SK-N-SH (cell line): Measurements from ENCODE around the gene ANKRD10. TPM values are rescaled to one million over a fixed set of nuclear protein-coding genes. Genes with fewer than 3 reads are reported as not detected.

Experiments
- CTCF ChIA-PET: fragments of 300-600, 350-600 bp; formaldehyde crosslinking; extraction: SDS; loops from one replicate; lab custom pipeline; 2021; lab: Yijun Ruan, JAX
- POLR2A ChIA-PET: fragments of 350-600 bp; sonication (Branson Sonifier 250); formaldehyde crosslinking; extraction: SDS; loops from one replicate; lab custom pipeline; 2020; ENCODE audit warnings: antibody characterized with exemption, inconsistent platforms; lab: Yijun Ruan, JAX
- DNase-seq: peaks from one replicate; pipeline ENCODE4 v3.0.0; 2012
- H2AFZ ChIP-seq: fragments of 200-600 bp; sonication (generic); 2 replicates; pipeline ENCODE4 v1.8.1; 2016; ENCODE audit warnings: antibody characterized with exemption, mild to moderate bottlenecking, low read depth
- H3F3A ChIP-seq: fragments of 200-600 bp; sonication (generic); replicated peaks from 2 replicates; pipeline ENCODE3; 2016; ENCODE audit warnings: antibody characterized with exemption, mild to moderate bottlenecking; ENCODE audit not compliant: insufficient read depth
- H3K27ac ChIP-seq, 2 experiments: fragments of 200-500 bp in 1 of 2; fragments of 200-600 bp in 1 of 2; sonication (Bioruptor generic) in 1 of 2; sonication (generic), shearing (Covaris generic) in 1 of 2; 2 replicates each; pipeline versions ENCODE4 v1.5.1 to v1.6.1; 2014 to 2016; ENCODE audit warnings: low read depth in 2 of 2, inconsistent platforms in 1 of 2, low read length in 1 of 2, mild to moderate bottlenecking in 1 of 2, mixed read lengths in 1 of 2
- H3K27me3 ChIP-seq: fragments of 200-600 bp; sonication (generic), shearing (Covaris generic); 2 replicates; pipeline ENCODE4 v1.6.1; 2016; ENCODE audit warnings: mixed run types; ENCODE audit not compliant: insufficient read depth
- H3K36me3 ChIP-seq, 2 experiments: fragments of 200-500 bp in 1 of 2; fragments of 200-600 bp in 1 of 2; sonication (Bioruptor generic) in 1 of 2; sonication (generic) in 1 of 2; replicated peaks in 1 of 2; 2 replicates each; pipeline versions ENCODE3 to v1.5.1; 2014 to 2016; ENCODE audit warnings: low read length in 1 of 2, mild to moderate bottlenecking in 1 of 2; ENCODE audit not compliant: insufficient read depth in 2 of 2, control insufficient read depth in 1 of 2
- H3K4me1 ChIP-seq, 2 experiments: fragments of 200-500 bp in 1 of 2; fragments of 200-600 bp in 1 of 2; sonication (Bioruptor generic) in 1 of 2; sonication (generic), shearing (Covaris generic) in 1 of 2; 2 replicates each; pipeline versions ENCODE4 v1.5.1 to v1.6.1; 2014 to 2016; ENCODE audit warnings: low read depth in 1 of 2, low read length in 1 of 2, mixed run types in 1 of 2; ENCODE audit not compliant: insufficient read depth in 2 of 2, control insufficient read depth in 1 of 2
- H3K4me2 ChIP-seq: fragments of 200-600 bp; sonication (generic), shearing (Covaris generic); 2 replicates; pipeline ENCODE4 v1.6.1; 2017; ENCODE audit warnings: mixed run types
- H3K4me3 ChIP-seq, 2 experiments: fragments of 200-500 bp in 1 of 2; fragments of 200-600 bp in 1 of 2; sonication (Bioruptor generic) in 1 of 2; sonication (generic), shearing (Covaris generic) in 1 of 2; 2 replicates each; pipeline versions ENCODE4 v1.5.1 to v1.8.1; 2014 to 2016; ENCODE audit warnings: low read depth in 2 of 2, inconsistent platforms in 1 of 2, low read length in 1 of 2, mild to moderate bottlenecking in 1 of 2, mixed read lengths in 1 of 2, moderate library complexity in 1 of 2
- H3K79me2 ChIP-seq: fragments of 200-600 bp; sonication (generic); 2 replicates; pipeline ENCODE4 v1.8.1; 2017; ENCODE audit warnings: mild to moderate bottlenecking; ENCODE audit not compliant: insufficient read depth
- H3K9ac ChIP-seq: fragments of 200-600 bp; sonication (generic); 2 replicates; pipeline ENCODE4 v1.6.1; 2017; ENCODE audit warnings: mixed run types
- H3K9me2 ChIP-seq: fragments of 200-600 bp; sonication (generic); 2 replicates; pipeline ENCODE4 v1.6.1; 2017; ENCODE audit warnings: mixed run types
- H3K9me3 ChIP-seq: fragments of 200-600 bp; sonication (generic); 2 replicates; pipeline ENCODE4 v1.6.1; 2017; ENCODE audit warnings: mixed run types, mild to moderate bottlenecking, moderate library complexity
- H4K20me1 ChIP-seq: fragments of 200-600 bp; sonication (generic); 2 replicates; pipeline ENCODE4 v1.6.1; 2017; ENCODE audit warnings: mild to moderate bottlenecking, mixed run types; ENCODE audit not compliant: insufficient read depth
- CHD2 ChIP-seq: fragments of 150-350 bp; IDR thresholded peaks from 2 replicates; pipeline ENCODE4 v1.6.1; 2018; ENCODE audit warnings: low read length; ENCODE audit not compliant: partially characterized antibody
- CTCF ChIP-seq: fragments of 200-600 bp; sonication (generic); IDR thresholded peaks from 2 replicates; pipeline ENCODE4 v1.6.1; 2017; ENCODE audit warnings: antibody characterized with exemption, mild to moderate bottlenecking, moderate library complexity
- EZH2phosphoT487 ChIP-seq: fragments of 200-600 bp; sonication (generic); IDR thresholded peaks from 2 replicates; pipeline ENCODE4 v1.6.1; 2017; ENCODE audit warnings: low read depth, mixed run types, mild to moderate bottlenecking, antibody characterized with exemption, moderate library complexity, borderline replicate concordance
- FOSL2 ChIP-seq: IDR thresholded peaks from 2 replicates; pipeline ENCODE4 v1.4.0; 2012; ENCODE audit warnings: low read depth, mild to moderate bottlenecking, moderate library complexity, borderline replicate concordance
- GATA2 ChIP-seq: sonication (generic); formaldehyde crosslinking; IDR thresholded peaks from 2 replicates; pipeline ENCODE4 v1.5.0; 2020; ENCODE audit warnings: mild to moderate bottlenecking, missing genetic modification reagents
- MAX ChIP-seq: IDR thresholded peaks from 2 replicates; pipeline ENCODE4 v1.4.0; 2012; ENCODE audit warnings: low read depth
- MEF2A ChIP-seq: IDR thresholded peaks from 2 replicates; pipeline ENCODE4 v1.4.0; 2012; ENCODE audit warnings: low read depth, borderline replicate concordance
- MXI1 ChIP-seq: IDR thresholded peaks from 2 replicates; pipeline ENCODE4 v1.6.1; 2012; ENCODE audit warnings: mild to moderate bottlenecking, low read depth, low read length, improper control_type of control experiment
- NFIC ChIP-seq: IDR thresholded peaks from 2 replicates; pipeline ENCODE4 v1.4.0; 2012; ENCODE audit warnings: borderline replicate concordance
- POLR2AphosphoS5 ChIP-seq: IDR thresholded peaks from 2 replicates; pipeline ENCODE4 v1.6.1; 2012; ENCODE audit warnings: low read depth, low read length
- RCOR1 ChIP-seq: fragments of 150-350 bp; IDR thresholded peaks from 2 replicates; pipeline ENCODE4 v1.6.1; 2017; ENCODE audit warnings: antibody characterized with exemption, low read length
- RXRA ChIP-seq: IDR thresholded peaks from 2 replicates; pipeline ENCODE4 v1.4.0; 2012; ENCODE audit warnings: low read depth, mild to moderate bottlenecking, borderline replicate concordance
- SIN3A ChIP-seq: IDR thresholded peaks from 2 replicates; pipeline ENCODE4 v1.6.1; 2012; ENCODE audit warnings: low read depth, mild to moderate bottlenecking, low read length, moderate library complexity, borderline replicate concordance
- SMC3 ChIP-seq: IDR thresholded peaks from 2 replicates; pipeline ENCODE4 v1.6.1; 2012; ENCODE audit warnings: low read depth, low read length, improper control_type of control experiment
- TAF1 ChIP-seq: IDR thresholded peaks from 2 replicates; pipeline ENCODE4 v1.6.1; 2012; ENCODE audit warnings: low read depth, mild to moderate bottlenecking, low read length, moderate library complexity, borderline replicate concordance
- TEAD4 ChIP-seq: IDR thresholded peaks from 2 replicates; pipeline ENCODE4 v1.4.0; 2012; ENCODE audit warnings: mild to moderate bottlenecking, borderline replicate concordance; ENCODE audit not compliant: insufficient read depth
- YY1 ChIP-seq: IDR thresholded peaks from 2 replicates; pipeline ENCODE4 v1.4.0; 2012; ENCODE audit warnings: low read depth, mild to moderate bottlenecking
- WGBS: methylation state at CpG from one replicate; pipeline ENCODE4 v1.1.6; 2017; ENCODE audit warnings: low lambda C conversion rate; 5-methylcytosine and 5-hydroxymethylcytosine counted together
- polyA plus RNA-seq, 3 experiments: library from polyadenylated mRNA; depleted of rRNA; stranded (reverse); fragments of >200 nt; gene quantifications; 2 replicates each; pipeline ENCODE4 v1.2.3, GENCODE V29; 2012
- TF ChIP-seq, protein P1 (sequence below): IDR thresholded peaks from 2 replicates; pipeline ENCODE4 v1.4.0; 2012; ENCODE audit warnings: low read depth, borderline replicate concordance

The ANKRD10 gene
- polyA plus RNA-seq, 1 of the 3 experiments (the other 2 are of a cell fraction): 53.2 TPM

- Histone ChIP-seq H3K4me3 (no peak overlapping the region), H3K27me3 (no peaks in the 10 kb centered on the region; the same call in 1 of the 2 replicates), H3K4me2 (no peak overlapping the region), H2AFZ (no peak overlapping the region), H3K36me3 (no peaks in the 10 kb centered on the region), H3K9me2 (no peaks in the 10 kb centered on the region), H3K4me1 (no peaks in the 10 kb centered on the region), H3F3A (no peaks in the 10 kb centered on the region), H3K27ac (no peak overlapping the region), H3K9me3 (no peaks in the 10 kb centered on the region), H3K79me2 (no peaks in the 10 kb centered on the region), H3K9ac (no peak overlapping the region), H4K20me1 (no peaks in the 10 kb centered on the region)
- DNase-seq: no peak
- CTCF ChIA-PET: no interaction called here
- TF ChIP-seq EZH2phosphoT487: no peak
- no peak for TF ChIP-seq CTCF
- TF ChIP-seq, protein P1, sequence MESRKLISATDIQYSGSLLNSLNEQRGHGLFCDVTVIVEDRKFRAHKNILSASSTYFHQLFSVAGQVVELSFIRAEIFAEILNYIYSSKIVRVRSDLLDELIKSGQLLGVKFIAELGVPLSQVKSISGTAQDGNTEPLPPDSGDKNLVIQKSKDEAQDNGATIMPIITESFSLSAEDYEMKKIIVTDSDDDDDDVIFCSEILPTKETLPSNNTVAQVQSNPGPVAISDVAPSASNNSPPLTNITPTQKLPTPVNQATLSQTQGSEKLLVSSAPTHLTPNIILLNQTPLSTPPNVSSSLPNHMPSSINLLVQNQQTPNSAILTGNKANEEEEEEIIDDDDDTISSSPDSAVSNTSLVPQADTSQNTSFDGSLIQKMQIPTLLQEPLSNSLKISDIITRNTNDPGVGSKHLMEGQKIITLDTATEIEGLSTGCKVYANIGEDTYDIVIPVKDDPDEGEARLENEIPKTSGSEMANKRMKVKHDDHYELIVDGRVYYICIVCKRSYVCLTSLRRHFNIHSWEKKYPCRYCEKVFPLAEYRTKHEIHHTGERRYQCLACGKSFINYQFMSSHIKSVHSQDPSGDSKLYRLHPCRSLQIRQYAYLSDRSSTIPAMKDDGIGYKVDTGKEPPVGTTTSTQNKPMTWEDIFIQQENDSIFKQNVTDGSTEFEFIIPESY: no peak
- no peak for TF ChIP-seq NFIC
- no peak for TF ChIP-seq RCOR1
- TF ChIP-seq MAX: no peak
- TF ChIP-seq CHD2: no peak
- no peak for TF ChIP-seq RXRA
- no peak for TF ChIP-seq YY1
- TF ChIP-seq TEAD4: no peak
- no peak for TF ChIP-seq TAF1
- POLR2A ChIA-PET: no interaction called here
- 72% methylated on average over 11 of the region's 16 CpGs for WGBS
Measured at GRCh38 chr13:110830331-110830730, 84.5 kb downstream of the ANKRD10 start.

DNA sequence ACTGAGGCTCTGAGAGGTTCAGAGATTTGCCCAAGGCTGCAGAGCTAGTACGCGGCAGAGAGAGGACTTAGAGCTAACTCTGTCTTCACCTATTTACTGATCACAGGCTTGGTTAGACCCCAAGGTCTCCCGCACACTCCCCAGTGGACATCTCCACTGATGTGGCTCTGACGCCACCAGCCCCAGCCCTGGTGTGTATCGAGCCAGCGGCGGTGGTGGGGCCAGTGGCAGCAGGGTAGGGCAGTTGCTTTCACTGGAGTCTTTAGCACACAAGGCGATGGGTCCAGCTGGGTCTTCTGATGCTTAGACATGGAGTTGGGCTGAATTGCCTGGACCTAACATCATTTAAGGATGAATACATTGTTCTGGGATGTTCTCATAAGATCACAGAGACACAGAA is 85.4 kb downstream of the ANKRD10 start:
- Histone ChIP-seq H3K79me2 (no peaks in the 10 kb centered on the region), H3K9ac (no peak overlapping the region), H3K4me2 (no peak overlapping the region), H3F3A (no peaks in the 10 kb centered on the region), H3K27me3 (no peaks in the 10 kb centered on the region; the same call in 1 of the 2 replicates)
- CTCF ChIA-PET: interaction anchor here (0.8 kb wide), 1 partner anchor 11 kb away, joined by 4 read pairs; no protein-coding TSS in a partner anchor
- TF ChIP-seq MXI1 (no peak), MEF2A (no peak), GATA2 (CRISPR knock-in tag) (no peak), SMC3 (no peak), RXRA (no peak), SIN3A (no peak), POLR2AphosphoS5 (no peak), MAX (no peak), NFIC (no peak), FOSL2 (no peak), CHD2 (no peak)
- TF ChIP-seq, protein P1: no peak
- TF ChIP-seq, all 33 proteins: peak for 0
- Histone ChIP-seq H3K4me3 (no peak overlapping the region), H3K9me3 (no peaks in the 10 kb centered on the region), H3K9me2 (no peaks in the 10 kb centered on the region), H3K27ac (no peak overlapping the region), H3K36me3 (no peaks in the 10 kb centered on the region), H2AFZ (no peak overlapping the region), H4K20me1 (no peaks in the 10 kb centered on the region), H3K4me1 (no peaks in the 10 kb centered on the region; a peak in 1 of 4 replicates)
- POLR2A ChIA-PET: no interaction called here
- DNase-seq: no peak
- 95% methylated on average over 4 of the region's 8 CpGs for WGBS
